ENCODE results near the gene ARHGAP27. TPM values are rescaled to one million over a fixed set of nuclear protein-coding genes. Genes with fewer than 3 reads are reported as not detected.
"Not testable (repeated sequence)": the region's sequence is repeated elsewhere in the genome, so short reads cannot be mapped to it uniquely, and the experiment has no call there.

ARHGAP27 gene
- total RNA-seq, 1 donor from 2014 or later, result 10.0 TPM

GRCh38 chr17:45444856-45445820 is 12.5 kb upstream of the ARHGAP27 start:
- DNase-seq (ENCODE audit: low read depth); H3K27me3 ChIP-seq (ENCODE audit: insufficient read depth, low read length); H3K36me3 Mint-ChIP-seq (ENCODE audit: low read depth, unreplicated experiment); H3K4me3 Mint-ChIP-seq (ENCODE audit: unreplicated experiment); H3K9me3 ChIP-seq (ENCODE audit: insufficient read depth, low read depth, low read length); H2AFZ ChIP-seq (ENCODE audit: low read depth, low read length); H3K36me3 ChIP-seq (ENCODE audit: insufficient read depth, low read length); H3K9me3 Mint-ChIP-seq (ENCODE audit: unreplicated experiment); FAIRE-seq; H3K27ac ChIP-seq (ENCODE audit: low read depth, low read length); H3K79me2 ChIP-seq (ENCODE audit: insufficient read depth, low read length); H3K4me2 ChIP-seq (ENCODE audit: low read length); H3K9ac ChIP-seq (ENCODE audit: low read length); H3K4me3 ChIP-seq (ENCODE audit: insufficient read depth, low read depth, low read length); H3K27ac Mint-ChIP-seq (ENCODE audit: unreplicated experiment); H4K20me1 ChIP-seq (ENCODE audit: insufficient read depth, low read length); H3K27me3 Mint-ChIP-seq (ENCODE audit: low read depth, unreplicated experiment): not testable (repeated sequence)
- H3K4me1 Mint-ChIP-seq (ENCODE audit: low read depth, unreplicated experiment), result peaks cover 12% of the 10 kb centered on the region
- peaks cover 13% of the 10 kb centered on the region for H3K4me1 ChIP-seq (ENCODE audit: insufficient read depth, low read length)

- H3K27ac Mint-ChIP-seq (ENCODE audit: unreplicated experiment); H3K9me3 ChIP-seq (ENCODE audit: insufficient read depth, low read depth, low read length); H3K27me3 Mint-ChIP-seq (ENCODE audit: low read depth, unreplicated experiment); H3K27ac ChIP-seq (ENCODE audit: low read depth, low read length); H3K4me3 ChIP-seq (ENCODE audit: insufficient read depth, low read depth, low read length); FAIRE-seq; H3K4me3 Mint-ChIP-seq (ENCODE audit: unreplicated experiment); H3K36me3 Mint-ChIP-seq (ENCODE audit: low read depth, unreplicated experiment); H3K36me3 ChIP-seq (ENCODE audit: insufficient read depth, low read length); H3K9ac ChIP-seq (ENCODE audit: low read length); DNase-seq (ENCODE audit: low read depth); H3K27me3 ChIP-seq (ENCODE audit: insufficient read depth, low read length); H3K79me2 ChIP-seq (ENCODE audit: insufficient read depth, low read length); H2AFZ ChIP-seq (ENCODE audit: low read depth, low read length); H4K20me1 ChIP-seq (ENCODE audit: insufficient read depth, low read length); H3K9me3 Mint-ChIP-seq (ENCODE audit: unreplicated experiment); H3K4me2 ChIP-seq (ENCODE audit: low read length): not testable (repeated sequence)
- H3K4me1 ChIP-seq (ENCODE audit: insufficient read depth, low read length), result peaks cover 14% of the 10 kb centered on the region
- H3K4me1 Mint-ChIP-seq (ENCODE audit: low read depth, unreplicated experiment), result peaks cover 17% of the 10 kb centered on the region
These were observed 11.6 kb upstream of the ARHGAP27 start for GRCh38 chr17:45444301-45444700.

- H3K27ac ChIP-seq (ENCODE audit: low read depth, low read length); H3K4me3 Mint-ChIP-seq (ENCODE audit: unreplicated experiment); H3K4me2 ChIP-seq (ENCODE audit: low read length); H3K9me3 ChIP-seq (ENCODE audit: insufficient read depth, low read depth, low read length); H3K9me3 Mint-ChIP-seq (ENCODE audit: unreplicated experiment); H4K20me1 ChIP-seq (ENCODE audit: insufficient read depth, low read length); DNase-seq (ENCODE audit: low read depth); H3K4me3 ChIP-seq (ENCODE audit: insufficient read depth, low read depth, low read length); H3K27ac Mint-ChIP-seq (ENCODE audit: unreplicated experiment); H3K36me3 ChIP-seq (ENCODE audit: insufficient read depth, low read length); H3K79me2 ChIP-seq (ENCODE audit: insufficient read depth, low read length); H3K27me3 ChIP-seq (ENCODE audit: insufficient read depth, low read length); FAIRE-seq; H2AFZ ChIP-seq (ENCODE audit: low read depth, low read length); H3K9ac ChIP-seq (ENCODE audit: low read length); H3K27me3 Mint-ChIP-seq (ENCODE audit: low read depth, unreplicated experiment): not testable (repeated sequence)
- H3K4me1 ChIP-seq (ENCODE audit: insufficient read depth, low read length), result peaks cover 14% of the 10 kb centered on the region
- H3K36me3 Mint-ChIP-seq (ENCODE audit: low read depth, unreplicated experiment), result peaks cover 12% of the 10 kb centered on the region
- H3K4me1 Mint-ChIP-seq (ENCODE audit: low read depth, unreplicated experiment), result peaks cover 18% of the 10 kb centered on the region
These were observed 10.9 kb upstream of the ARHGAP27 start for GRCh38 chr17:45443371-45444260.
